Upper lobe of left lung (tissue), 4 donors: ENCODE results near the gene C16orf92.

ENCODE experiments used
- EP300 ChIP-seq, 4 donors: sonication (generic); formaldehyde crosslinking; IDR thresholded peaks; one replicate each; pipeline ENCODE4 v1.5.1; 2017; ENCODE audit warnings: antibody characterized with exemption in 4 of 4, control low read depth in 2 of 4
- POLR2A ChIP-seq, 4 donors: fragments of 450-650 bp; IDR thresholded peaks; one replicate each; pipeline ENCODE4 v1.5.1; 2016 to 2017; ENCODE audit warnings: antibody characterized with exemption in 4 of 4, mild to moderate bottlenecking in 2 of 4
- TF ChIP-seq, protein P1 (sequence below), 6 experiments: fragments of 450-650 bp in 4 of 6; fragments of 200-600 bp in 2 of 6; sonication (generic) in 2 of 6; IDR thresholded peaks; one replicate each; pipeline ENCODE4 v1.5.1; 2016 to 2019; ENCODE audit warnings: antibody characterized with exemption in 6 of 6

DNA sequence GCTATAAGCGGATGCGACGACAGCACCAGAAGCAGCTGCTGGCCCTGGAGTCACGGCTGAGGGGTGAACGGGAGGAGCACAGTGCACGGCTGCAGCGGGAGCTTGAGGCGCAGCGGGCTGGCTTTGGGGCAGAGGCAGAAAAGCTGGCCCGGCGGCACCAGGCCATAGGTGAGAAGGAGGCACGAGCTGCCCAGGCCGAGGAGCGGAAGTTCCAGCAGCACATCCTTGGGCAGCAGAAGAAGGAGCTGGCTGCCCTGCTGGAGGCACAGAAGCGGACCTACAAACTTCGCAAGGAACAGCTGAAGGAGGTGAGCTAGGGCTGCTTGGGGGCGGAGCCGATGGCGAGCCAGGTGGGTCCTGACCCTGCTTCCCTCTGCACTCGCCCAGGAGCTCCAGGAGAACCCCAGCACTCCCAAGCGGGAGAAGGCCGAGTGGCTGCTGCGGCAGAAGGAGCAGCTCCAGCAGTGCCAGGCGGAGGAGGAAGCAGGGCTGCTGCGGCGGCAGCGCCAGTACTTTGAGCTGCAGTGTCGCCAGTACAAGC is 37.7 kb upstream of the C16orf92 start:
- TF ChIP-seq, protein P1, sequence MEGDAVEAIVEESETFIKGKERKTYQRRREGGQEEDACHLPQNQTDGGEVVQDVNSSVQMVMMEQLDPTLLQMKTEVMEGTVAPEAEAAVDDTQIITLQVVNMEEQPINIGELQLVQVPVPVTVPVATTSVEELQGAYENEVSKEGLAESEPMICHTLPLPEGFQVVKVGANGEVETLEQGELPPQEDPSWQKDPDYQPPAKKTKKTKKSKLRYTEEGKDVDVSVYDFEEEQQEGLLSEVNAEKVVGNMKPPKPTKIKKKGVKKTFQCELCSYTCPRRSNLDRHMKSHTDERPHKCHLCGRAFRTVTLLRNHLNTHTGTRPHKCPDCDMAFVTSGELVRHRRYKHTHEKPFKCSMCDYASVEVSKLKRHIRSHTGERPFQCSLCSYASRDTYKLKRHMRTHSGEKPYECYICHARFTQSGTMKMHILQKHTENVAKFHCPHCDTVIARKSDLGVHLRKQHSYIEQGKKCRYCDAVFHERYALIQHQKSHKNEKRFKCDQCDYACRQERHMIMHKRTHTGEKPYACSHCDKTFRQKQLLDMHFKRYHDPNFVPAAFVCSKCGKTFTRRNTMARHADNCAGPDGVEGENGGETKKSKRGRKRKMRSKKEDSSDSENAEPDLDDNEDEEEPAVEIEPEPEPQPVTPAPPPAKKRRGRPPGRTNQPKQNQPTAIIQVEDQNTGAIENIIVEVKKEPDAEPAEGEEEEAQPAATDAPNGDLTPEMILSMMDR (IDR thresholded peaks at IDR 0.05), result no peak
- TF ChIP-seq EP300 (IDR thresholded peaks at IDR 0.05), result no peak
- peak in 1 of 4 donors; percentile 4 for TF ChIP-seq POLR2A (IDR thresholded peaks at IDR 0.05)
